ENCODE results near the gene KCTD13.
"Not testable (repeated sequence)": the region's sequence is repeated elsewhere in the genome, so short reads cannot be mapped to it uniquely, and the experiment has no call there.

The KCTD13 gene

DNA sequence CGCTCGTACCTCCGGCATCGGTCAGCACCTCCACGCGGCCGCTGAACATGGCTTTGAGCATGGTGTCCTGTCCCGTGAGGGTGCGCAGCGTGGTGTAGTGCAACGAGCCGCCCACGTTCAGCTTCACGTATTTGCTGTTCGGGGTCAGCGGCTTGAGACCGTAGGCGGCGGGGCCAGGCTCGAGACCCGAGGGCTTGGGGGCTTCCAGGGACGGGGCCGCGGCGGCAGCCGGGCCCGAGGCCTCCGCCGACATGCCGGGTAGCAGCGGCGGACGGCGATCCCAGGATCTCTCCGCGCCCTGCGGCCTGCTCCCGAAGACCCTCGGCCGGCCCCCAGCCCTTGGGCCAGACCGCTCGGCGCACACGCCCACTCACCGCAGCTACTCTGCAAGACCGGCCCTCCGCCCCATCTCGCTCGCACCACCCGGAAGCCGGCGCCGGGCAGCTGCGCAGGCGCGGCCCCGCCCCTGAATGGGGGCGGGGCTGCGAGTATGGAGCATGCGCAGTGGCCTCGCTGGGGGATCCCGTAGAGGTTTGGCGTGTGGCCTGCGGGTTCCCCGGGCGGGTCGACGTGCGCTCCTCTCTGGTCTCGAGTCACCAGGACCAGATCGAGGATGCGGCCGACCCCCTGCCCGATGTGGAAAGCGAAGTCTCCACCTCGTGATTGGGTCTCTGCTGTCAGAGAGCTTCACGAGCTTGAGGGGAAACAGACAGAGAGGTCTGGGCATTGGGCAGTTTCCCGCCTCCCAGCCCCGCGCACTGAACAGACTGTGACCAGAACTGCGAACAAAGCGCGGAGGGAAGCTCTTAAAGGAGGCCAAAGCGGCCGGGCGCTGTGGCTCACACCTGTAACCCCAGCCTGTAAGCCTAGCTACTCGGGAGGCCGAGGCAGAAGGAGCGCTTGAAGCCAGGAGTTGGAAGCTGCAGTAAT is at the start of gene KCTD13:
Gene KCTD13 (minus strand): TSS at position 446 of the 930 bp plus-strand sequence. CDS start 193 bp downstream, at position 253.
- DNase-seq: peak; percentile 90

GRCh38 chr16:29975134-29975538 is 49.1 kb upstream of the KCTD13 start:
- DNase-seq: no peak

DNA sequence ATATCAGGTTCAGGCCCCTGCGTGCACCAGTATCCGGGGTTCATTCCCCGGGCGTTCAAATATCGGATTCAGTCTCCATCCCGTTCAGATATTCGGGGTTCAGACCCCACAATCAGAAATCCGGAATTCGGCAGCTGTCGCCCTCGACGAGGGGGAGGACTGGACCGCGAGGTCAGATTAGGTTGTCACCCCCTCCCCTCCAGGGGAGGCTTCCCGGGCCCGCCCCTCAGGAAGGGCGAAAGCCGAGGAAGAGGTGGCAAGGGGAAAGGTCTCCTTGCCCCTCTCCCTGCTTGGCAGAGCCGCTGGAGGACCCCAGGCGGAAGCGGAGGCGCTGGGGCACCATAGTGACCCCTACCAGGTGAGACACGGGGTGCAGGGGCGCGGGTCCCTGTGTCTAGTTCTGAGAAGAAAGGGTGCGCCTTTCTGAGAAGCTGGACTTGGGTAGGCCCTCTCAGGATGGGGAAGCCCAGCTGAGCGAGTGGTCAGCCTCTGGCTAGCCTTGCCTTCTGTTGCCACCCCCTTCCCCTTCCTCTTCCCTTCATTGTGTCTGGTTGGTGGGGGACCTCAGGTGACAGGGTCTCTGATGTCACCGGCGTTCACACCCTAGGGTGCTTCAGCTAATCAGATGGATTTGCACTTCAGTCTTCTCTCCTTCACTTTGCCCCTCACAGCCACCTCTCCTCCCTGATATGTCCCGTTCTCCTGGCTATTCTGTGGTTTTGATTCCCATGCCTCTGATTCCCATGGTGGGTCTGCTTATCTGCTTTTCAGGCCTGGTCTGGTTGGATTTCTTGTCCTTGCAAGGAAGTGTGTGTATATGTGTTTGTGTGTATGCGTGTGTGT is 48.5 kb upstream of the KCTD13 start:
- DNase-seq: no peak

DNA sequence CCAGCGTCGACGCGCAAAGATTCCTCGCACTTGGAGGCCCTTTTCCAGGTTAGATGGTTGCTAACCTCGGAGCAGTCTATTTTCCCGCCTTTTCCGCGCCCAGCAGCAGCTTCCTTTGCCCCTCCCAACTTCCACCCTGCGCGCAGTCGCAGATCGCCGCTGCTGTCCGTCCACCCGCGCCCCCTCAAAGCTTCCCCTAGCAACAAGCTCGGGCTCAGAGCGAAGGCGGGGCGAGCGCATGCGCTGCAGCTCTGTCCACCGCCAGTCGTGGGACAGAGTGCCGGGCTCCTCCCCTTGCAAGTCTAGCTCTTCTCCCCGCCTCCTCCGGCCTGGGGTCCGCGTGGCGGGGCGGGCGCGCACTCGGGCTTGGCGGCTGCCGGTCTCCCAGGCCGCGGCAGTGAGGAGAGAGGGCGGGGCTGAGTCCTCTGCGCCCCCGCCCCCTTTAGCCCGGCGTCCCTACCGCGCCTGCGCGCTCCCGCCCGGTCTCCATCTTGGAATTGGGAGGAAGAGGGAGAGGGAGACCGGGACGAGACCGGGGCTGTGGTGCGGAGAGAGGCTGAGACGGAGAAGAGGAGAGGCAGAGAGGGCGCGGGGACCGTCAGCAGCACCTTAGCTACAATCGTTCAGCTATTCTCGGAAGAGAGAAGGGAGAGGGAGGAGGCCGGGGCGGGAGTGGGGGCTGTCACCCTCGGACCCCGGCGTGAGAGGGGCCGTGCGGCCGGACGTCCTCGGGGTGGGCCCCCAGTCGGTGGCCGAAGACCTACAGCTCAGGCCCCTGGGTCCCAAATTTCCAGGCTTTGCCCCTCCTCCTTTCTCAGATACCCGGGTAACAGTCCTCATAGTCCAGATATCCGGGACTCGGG is 47.6 kb upstream of the KCTD13 start, which contains the start of gene TAOK2:
Gene TAOK2 (plus strand): TSS at position 485 of the 863 bp plus-strand sequence. CDS start 3,905 bp downstream, outside the sequence.
- peak; percentile 99 for DNase-seq

- no peak for DNase-seq
These were observed 47.0 kb upstream of the KCTD13 start for GRCh38 chr16:29972992-29973383.

GRCh38 chr16:29972500-29972899 is 46.5 kb upstream of the KCTD13 start:
- DNase-seq: no peak

DNA sequence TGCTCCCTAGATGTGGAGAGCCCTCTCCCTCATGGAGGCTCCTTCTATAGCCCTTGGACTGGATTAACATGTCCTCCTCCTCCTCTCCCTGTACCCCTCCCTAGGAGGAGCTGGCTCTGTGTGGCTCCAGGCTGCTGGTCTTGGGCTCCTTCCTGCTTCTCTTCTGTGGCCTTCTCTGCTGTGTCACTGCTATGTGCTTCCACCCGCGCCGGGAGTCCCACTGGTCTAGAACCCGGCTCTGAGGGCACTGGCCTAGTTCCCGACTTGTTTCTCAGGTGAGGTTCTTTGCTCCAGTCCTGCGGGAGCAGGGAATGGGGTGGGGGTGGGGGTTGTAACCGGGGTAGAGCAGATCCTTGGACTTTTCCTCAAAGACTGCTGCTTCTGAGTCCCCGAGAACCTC is 45.3 kb upstream of the KCTD13 start:
- DNase-seq: no peak

DNA sequence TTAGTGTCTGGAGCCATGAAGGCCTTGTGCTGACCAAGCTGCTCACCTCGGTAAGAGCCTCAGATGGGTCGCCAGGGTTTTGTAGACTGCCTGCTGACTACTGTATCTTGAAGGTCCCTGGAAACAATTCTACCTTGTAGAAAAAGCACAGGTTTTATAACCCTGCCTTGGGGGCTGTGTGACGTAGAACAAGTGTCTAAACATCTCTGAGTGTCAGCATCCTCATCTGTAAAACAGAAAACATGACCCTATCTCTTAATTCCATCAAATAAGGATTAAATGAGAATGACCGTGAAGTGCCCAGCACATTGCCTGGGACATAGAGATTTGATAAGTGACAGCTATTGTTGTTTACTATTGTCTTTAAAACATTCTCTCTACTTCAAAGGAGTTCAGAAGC is 42.2 kb upstream of the KCTD13 start:
- no peak for DNase-seq

- no peak for DNase-seq
These were observed 37.2 kb upstream of the KCTD13 start for GRCh38 chr16:29963021-29963743.

GRCh38 chr16:29962344-29962994 is 36.4 kb upstream of the KCTD13 start:
- peak; percentile 48 for DNase-seq

DNA sequence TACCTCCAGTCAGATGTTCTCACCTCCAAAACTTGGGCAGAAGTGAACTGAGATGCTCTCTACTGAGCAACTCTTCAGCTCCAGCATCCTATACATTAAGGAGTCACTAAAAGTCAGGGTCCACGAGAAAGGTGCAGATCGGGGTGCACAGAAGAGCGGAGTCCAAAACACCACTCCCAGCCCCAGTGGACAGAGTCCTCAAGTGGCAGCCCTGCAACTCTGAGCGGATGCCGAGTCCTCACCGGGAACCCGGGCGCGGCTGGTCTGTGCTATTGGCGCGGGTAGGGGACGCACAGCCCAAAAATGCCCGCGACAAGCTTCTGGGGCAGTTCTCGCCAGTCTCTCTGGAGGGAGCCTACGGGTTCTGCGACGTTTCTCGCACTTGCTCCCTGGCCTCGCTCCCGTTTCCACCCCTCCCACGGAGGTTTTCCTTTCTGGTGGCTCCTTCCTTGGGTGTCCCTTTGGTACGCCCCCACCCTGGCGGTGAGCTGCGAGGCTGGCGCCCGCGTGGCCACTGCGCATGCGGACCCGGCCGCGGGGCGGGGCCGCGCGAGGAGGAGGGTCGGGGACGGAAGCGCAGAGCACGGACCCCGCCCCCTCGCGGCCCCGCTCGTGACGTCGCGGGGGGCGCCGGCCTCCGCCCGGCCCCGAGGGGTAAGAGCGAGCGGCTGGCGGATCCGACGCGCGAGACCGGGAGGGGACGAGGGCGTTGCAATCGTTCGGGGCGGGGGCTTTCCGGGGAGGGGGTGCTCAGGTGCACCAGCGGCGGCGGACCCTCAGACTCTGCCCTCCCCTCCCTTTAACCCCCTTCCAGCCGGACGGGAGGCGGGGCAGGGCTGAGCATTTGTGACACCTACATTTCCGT is 35.7 kb upstream of the KCTD13 start, which contains the start of gene TMEM219:
Gene TMEM219 (plus strand): TSS at position 601 of the 865 bp plus-strand sequence. CDS start 1,065 bp downstream, outside the sequence.
- peak; percentile 91 for DNase-seq

DNA sequence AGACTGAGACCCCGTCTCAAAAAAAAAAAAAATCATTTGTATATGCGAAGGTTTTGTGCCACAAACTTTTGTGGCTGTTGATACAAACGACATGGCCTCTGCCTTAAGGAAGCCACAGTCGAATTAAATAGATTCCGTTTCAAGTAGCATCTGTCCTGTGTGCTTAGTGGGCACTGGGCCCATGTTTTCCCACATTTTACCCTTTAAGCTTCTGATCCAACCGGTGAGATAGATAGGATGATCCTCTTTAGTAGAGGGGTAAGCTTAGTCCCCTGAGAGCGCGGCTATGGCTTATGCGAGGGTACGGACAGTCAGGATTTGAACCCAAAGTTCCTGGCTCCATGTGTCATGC is 35.1 kb upstream of the KCTD13 start:
- DNase-seq: no peak

DNA sequence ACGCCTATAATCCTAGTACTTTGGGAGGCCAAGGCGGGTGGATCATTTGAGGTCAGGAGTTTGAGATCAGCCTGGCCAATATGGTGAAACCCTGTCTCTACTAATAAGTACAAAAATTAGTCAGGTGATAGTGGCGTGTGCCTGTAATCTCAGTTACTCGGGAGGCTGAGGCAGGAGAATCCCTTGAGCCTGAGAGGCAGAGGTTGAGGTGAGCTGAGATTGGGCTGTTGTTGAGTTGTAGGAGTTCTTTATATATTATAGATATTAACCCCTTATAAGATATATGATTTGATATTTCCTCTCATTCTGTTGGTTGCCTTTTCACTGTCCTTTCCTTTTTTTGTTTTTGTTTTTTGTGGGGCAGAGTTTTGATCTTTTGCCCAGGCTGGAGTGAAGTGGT is 33.8 kb upstream of the KCTD13 start:
- not testable (repeated sequence) for DNase-seq

- DNase-seq: no peak
These were observed 33.3 kb upstream of the KCTD13 start for GRCh38 chr16:29959293-29959692.

GRCh38 chr16:29958756-29959155 is 32.7 kb upstream of the KCTD13 start:
- no peak for DNase-seq

DNA sequence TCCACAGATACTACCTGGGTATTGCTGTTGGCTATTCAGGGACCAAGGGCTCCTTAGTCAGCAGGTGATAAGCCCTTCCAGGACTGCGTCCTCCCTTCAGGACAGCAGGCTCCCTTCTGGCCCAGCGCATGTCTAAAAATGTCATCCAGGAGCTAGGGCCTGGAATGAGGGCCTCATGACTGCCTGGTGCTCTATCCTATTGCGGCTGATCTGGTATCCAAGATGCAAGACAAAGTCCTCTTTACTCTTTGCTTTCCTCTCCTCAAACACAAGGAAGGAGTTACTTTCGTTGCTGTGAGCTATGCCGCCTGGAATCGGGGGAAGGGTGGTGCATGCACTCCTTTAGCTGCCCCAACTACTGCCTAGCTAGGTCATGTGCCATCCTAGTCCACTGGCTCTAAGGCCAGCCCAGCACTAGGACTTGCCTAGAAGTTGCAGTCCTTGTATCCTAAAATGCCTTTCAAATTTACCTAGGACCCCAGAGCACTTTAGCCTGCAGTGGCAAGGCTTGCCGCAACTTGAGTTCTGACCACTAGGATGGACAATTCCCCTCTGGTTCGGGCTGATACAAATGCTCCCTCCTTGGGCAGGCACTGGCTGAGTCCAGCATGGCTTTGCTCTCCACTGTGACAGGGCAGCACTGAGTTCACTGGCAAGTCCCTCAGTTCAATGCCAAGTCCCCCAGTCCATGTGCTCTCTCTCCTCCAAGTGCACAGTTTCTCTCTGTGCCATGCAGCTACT is 25.8 kb upstream of the KCTD13 start:
- no peak for DNase-seq

DNA sequence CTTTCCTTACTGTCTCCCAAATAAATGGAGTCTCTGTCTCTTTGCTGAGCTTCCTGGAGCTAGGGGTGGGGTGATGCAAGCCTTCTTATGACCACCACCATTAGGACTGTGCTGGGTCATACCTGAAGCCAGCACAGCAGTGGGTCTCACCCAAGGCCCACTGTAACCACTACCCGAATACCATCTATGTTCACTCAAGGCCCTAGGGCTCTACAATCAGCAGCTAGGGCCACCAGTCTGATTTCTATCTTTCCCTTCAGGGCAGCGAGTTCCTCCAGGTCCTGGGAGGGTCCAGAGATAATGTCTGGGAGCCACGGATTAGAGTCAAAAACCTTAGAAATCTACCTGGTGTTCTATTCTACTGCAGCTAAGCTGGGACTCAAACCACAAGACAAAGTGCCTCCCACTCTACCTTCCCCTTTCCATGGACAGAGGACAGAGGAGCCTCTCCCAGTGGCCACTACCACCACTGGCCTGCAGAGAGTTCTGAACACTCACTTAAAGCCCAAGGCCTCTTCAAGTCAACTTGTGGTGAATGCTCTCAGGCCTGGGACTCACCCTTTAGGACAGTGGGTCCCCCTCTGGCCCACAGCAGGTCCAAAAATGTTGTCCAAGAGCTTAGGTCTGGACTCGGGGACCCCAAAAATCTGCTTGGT is 24.9 kb upstream of the KCTD13 start:
- DNase-seq: no peak

GRCh38 chr16:29947897-29948296 is 21.9 kb upstream of the KCTD13 start:
- DNase-seq: no peak

All from midbrain (tissue), 1 donor.